Pons (tissue), 1 donor: ENCODE data around the gene TENM3.
"Not testable (repeated sequence)": the region's sequence is repeated elsewhere in the genome, so short reads cannot be mapped to it uniquely, and the experiment has no call there.

ENCODE experiments used
- DNase-seq: peaks from one replicate; pipeline ENCODE4 v3.0.0-alpha.2; 2016; ENCODE audit warnings: low spot score

TENM3 gene

DNA sequence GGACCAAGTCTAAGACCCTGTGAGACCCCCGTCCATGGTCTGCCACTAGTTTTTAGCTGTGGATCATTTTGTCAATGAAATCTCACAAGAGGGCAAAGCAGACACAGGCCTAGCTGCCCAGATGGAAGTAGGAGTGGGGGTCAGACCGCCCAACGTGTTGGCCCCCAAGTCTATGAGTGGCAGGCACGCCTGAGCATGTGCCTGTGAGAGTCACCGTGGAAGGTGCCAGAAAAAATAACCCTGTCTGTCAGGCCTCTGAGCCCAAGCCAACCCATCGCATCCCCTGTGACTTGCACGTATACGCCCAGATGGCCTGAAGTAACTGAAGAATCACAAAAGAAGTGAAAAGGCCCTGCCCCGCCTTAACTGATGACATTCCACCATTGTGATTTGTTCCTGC is 570.9 kb downstream of the TENM3 start:
- not testable (repeated sequence) for DNase-seq

DNA sequence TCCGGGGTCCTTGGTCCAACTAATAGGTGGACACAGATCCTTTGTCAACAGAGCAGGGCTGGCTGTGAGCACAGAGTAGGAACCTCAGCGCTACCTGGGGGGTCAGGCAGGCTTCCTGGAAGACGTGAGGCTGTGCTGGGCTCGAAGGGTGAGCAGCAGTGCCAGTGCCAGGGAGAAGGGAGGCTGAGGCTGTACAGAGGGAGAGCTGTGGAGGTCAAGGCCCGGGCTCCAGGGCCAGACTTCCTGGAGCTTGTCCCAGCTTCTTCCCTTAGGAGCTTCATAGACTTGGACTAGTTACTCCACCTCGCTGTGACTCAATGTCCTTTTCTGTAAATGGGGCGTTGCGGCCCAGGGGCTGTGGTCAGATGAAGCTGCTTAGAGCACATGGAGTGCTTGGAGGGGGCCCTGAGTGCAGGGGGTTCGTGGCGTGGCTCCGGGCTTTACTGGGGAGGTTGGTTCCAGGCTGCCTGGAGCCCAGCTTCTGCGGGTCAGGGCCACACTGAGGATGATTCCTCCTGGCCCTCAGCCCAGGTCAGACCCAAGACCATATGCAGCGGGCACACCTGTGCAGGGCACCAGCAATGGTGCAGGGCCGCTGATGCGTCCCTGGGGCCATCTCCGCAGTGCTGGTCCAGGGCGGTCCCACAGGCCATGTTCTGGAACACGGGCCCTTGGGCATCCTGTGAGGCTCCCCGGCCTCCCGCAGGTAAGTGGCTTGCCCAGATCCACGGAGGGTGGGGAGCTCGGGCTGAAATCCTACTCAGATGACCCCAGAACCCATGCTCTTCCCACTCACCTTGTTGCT is 575.9 kb downstream of the TENM3 start:
- no peak for DNase-seq

DNA sequence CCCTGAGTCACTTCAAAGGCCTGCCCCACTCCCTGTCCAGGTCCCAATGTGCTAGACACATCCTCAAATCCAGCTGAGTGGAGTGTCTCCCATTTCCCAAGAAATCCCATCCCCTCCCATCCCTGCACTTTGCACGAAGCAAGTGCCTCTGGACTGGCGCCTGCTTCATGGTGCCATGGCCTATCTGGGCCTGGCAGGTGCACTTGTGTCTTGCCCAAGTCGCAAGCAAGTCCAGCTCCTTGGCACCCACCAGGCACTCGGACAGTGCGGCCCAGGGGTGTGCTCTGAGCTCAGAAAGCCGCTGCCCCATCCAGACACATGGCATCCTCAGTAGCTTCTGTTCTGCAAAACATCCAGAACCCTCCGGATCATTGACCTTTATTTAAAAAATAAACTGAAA is 576.5 kb downstream of the TENM3 start:
- DNase-seq, result no peak

DNA sequence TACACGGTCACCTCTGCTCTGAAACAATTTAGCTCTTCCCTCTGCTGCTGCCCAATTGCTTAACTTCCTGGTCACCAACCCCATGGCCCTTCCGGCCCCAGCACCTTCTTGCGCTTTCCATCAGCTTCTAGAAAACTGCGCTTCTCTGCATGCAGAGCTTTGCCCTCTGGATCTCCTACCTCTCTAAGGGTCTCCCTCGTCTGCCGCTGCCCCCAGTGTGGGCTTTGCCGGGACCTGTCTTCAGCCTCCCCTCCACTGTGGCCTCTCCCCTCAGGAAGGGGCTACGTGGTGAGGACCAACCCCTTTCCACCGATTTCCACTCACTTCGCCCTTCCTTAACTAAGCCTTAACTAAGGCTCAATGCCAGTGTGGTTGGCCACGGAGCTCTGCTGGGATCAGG is 579.4 kb downstream of the TENM3 start:
- no peak for DNase-seq

DNA sequence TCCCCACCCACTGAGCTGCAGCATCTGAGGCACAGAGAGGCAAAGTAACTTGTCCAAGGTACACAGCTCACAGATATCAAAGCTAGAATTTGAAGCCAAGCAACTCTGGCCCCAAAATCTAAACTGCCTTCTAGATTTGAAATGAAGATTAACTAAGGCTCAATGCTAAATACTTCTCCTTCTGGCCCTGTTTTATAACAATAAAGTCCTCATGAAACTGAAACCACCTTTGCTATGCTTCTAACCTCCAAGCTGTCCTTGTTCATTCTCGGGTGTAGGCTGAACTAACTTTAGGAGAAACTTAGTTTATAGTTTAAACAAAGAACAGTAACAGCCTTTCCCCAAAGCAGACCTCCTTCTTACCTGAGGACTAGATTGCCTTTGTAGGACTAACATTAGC is 580.4 kb downstream of the TENM3 start:
- DNase-seq, result no peak

DNA sequence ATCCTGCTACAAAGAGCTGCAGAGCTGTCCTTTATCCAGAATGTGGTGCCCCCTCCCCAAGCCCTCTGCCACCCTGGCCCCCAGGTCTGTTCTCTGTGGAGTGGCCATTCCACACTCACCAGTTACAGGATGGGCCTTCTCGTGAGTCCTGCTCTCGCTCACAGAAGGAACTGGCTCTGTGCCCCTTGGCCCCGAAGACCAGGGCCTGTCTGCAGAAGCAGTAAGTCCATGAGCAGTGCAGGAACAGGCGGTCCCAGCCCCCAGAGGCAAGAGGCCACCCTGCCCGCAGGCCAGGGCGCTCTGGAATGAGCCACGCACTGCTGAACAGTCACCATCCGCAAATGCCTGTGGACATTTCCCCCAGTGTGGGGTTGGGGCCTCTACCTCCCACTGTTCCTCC is 581.8 kb downstream of the TENM3 start:
- DNase-seq, result no peak

DNA sequence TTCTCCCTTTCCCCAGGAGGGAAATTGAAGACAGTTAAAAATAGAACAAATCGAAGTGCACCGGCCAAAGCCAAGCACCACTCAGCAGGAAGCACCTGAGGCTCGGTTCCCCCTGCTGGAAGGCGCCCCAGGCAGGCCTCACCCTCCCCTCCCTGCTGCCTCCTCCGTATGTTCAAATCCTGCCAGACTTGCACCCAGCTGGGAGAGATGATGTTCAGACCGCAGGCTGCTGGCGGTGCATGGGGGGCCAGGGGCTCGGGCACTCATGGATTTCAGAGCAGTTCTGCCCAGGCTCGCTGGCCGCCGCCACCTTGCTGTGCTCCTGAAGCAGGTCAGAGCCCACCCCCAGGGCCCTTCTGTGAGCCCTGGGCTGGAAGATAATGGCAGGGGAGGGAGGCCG is 582.6 kb downstream of the TENM3 start:
- DNase-seq, result no peak

DNA sequence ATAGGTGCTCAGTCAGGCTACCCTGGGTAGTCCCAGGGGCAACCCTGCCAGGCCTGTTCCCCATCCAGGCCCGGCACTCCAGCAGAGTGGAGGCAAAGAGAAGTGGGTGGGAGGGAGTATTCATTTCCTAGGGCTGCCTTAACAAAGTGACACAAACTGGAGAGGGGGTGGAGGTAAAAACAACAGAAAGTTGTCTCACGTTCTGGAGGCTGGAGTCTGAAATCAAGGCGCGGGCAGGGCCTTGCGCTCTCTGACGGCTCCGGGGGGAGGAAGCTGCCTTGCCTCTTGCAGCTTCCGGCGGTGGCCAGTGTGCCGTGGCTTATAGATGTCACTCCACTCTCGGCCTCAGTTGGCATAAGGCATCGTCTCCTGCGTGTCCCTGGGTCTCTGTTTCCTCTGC is 583.2 kb downstream of the TENM3 start:
- DNase-seq, result no peak

DNA sequence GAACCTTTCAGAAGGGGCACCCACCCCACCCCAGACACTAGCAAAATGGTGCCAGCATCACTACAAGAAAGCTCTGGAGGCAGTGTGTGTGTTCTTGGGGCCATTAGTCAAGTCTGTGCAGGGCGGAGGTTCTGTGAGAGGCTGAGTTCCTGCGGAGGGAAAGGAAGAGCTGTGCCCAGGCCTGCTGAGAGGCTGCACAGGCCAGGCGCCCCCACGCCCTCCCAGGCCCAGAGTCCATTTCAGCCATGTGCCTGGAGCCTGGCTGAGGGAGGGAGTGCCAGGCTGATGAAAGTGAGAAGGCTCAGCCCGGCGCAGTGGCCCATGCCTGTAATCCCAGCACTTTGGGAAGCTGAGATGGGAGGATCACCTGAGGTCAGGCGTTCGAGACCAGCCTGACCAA is 584.0 kb downstream of the TENM3 start:
- DNase-seq, result no peak

DNA sequence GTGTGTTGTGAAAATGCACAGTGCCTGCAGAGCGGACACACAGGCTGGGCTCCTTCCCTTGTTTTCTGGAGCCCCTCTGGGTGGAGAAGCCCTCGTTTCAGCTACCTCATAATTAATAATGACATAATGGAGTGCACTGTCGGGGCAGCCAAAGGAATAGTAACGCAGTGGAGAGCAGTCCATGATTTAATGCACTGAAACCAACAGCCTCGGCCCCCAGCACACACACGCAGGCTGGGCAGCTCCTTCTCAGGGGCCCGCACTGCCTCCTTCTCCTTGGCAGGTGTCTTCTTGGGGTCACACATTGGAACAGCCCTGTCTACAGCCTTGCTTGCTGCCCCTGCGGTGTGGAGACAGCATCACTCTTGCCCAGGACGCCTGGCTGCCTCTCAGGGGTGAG is 584.8 kb downstream of the TENM3 start:
- no peak for DNase-seq

DNA sequence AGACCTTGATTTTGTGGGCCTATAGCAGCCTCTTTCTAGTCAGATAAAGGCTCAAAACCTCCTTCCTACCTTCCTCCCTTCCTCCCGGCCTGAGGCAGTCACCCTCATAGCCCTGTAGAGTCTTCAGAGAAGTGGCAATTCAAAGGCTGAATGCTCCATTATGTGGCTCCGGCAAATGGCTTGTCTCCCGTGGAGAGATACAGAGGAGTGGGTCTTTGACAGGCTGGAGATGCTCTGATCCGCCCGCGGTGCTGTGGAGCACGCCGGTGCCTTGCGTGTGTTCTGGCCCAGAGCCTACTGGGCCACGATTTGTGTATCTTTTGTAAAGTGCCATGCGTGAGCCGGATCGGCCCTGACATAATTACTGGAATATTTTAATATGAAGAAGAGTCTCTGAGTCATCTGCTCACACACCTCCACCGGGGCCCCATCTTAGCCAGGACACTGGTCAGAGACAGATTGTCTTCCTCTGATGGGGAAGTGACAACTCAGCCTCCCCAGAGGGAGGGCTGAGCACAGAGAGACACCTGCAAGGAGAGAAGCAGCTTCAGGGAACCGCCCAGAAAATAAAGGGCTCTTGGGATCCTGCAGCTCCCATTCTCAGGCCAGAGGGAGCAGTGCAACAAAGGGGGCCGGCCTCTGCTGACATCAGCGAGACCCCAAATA is 585.3 kb downstream of the TENM3 start:
- DNase-seq, result peak; percentile 66

DNA sequence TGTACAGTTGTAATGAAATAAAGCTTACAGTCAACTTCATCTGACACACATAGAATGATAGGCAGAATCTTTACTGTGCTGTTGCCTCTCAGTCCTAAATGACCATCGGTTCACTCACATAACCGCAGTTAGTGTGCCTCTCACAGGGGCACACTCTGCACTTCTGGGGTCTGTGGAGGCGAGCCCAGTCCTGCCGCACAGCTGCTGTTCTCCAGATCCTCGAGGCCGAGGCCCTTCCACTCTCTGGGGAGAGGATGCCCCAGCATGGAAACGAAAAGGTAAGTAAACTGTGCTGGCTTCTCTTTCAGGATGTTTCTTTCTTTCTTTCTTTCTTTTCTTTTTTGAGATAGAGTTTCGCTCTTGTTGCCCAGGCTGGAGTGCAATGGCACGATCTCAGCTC is 586.0 kb downstream of the TENM3 start:
- no peak for DNase-seq

DNA sequence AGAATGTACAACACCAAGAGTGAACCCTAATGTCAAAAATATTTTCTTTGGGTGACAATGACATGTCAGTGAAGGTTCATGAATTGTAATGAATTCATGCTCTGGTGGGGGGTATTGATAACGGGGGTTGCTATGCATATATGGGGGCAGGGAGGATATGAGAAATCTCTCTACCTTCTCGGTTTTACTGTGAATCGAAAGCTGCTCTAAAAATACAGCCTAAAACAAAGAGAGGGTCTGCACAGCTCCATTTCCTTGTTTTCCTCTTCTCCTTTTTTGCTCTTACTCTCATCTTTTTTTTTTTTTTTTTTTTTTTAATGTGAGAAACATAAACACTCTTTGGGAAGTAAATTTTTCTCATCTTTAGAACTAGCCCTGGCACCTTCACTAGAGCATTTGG is 588.2 kb downstream of the TENM3 start:
- no peak for DNase-seq

DNA sequence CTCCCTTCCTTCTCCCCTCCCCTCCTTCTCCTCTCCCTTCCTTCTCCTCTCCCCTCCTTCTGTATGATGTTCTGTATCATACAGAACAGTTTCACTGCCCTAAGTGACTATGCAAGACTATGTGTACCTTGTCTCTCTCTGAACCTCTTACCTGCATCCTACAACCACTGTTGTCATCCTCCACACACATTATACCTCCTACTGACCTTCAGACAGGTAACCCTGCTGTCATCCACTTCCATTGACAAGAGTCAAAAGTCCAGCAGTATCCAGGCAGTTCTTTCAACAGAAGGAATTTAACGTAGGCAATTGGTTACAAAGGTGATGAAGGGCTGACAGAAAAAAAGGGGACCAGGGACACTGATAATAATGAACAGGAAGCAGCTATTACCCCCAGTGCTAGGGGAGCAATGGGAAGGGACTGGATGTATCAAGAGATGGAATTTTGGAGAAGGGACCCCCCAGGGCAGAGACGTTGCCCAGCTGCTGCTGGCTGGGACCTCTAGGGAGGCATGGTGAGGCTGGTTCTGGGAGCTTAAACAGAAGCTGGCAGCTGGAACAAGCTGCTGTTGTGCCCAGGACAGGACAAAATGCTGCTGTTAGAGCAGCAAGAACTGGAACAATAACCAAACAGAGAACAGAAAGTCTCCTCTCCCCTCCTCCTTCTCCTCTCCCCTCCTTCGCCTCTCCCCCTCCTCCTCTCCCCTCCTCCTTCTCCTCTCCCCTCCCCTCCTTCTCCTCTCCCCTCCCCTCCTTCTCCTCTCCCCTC is 589.3 kb downstream of the TENM3 start:
- DNase-seq, result peak; percentile 84

DNA sequence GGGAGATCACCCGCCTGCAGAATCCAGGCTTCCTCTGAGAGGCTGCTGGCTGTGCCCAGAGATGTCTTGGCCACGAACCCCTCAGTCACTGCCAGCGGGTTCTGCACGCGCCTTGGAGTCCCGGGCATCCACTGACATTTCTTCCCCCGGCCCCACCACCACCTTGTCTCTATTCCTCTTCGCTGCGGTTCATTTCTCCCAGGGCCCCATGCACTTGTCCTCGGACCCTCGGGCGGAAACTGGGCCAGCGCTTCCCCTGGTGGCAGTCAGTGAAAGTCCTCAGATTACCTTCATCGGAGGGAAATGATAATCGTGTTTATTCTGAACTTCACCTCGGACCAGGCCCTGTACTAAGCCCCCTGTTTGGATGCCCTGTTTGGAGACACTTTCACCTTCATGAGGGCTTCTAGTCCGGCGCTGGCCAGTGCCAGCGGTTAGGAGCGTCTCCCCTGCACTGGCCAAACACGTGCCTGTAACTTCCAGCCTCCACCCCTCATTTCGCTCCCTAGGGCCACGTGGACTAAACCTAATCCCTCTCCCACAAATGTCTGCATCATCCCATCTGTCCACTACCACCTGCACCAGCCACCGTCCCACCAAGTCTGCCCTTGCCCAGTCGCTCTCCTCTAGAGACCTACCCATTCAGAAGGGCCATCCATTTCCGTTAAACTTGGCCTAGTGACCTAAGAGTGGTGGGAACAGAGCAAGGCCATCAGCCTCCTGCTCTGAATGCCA is 592.0 kb downstream of the TENM3 start:
- DNase-seq, result no peak

DNA sequence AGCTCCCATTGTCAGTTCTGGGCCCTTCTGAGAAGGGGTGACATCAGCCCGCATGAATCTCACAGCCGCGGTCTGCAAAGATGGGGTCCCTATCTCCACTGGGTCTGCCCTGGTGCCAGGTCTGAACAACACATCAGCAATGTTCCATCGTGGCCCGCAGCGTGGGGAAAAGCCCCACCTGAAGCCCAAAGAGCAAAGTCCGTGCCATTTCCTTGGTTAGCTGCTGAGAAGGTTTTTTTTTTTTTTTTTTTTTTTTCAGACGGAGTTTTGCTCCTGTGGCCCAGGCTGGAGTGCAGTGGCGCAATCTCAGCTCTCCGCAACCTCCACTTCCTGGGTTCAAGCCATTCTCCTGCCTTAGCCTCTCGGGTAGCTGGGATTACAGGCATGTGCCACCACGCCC is 594.6 kb downstream of the TENM3 start:
- no peak for DNase-seq

DNA sequence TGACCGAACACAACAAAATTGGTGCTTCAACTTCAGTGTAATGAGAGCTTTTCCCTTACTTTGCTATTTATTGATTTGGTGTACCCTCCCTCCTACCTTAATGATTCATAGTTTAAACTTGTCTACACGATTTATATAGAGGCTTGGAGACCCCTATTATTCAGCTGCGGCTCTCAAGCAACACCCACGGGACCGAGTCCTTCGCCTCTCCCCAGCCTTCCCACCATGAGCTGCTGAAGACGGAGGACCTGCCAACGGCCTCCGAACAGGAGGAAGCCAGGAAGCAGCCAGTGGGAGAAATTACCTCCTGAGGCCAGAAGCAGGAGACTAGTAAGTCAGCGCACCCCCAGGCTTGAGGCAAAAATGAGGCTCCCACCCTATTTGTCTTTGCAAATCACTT is 595.3 kb downstream of the TENM3 start:
- DNase-seq, result no peak

DNA sequence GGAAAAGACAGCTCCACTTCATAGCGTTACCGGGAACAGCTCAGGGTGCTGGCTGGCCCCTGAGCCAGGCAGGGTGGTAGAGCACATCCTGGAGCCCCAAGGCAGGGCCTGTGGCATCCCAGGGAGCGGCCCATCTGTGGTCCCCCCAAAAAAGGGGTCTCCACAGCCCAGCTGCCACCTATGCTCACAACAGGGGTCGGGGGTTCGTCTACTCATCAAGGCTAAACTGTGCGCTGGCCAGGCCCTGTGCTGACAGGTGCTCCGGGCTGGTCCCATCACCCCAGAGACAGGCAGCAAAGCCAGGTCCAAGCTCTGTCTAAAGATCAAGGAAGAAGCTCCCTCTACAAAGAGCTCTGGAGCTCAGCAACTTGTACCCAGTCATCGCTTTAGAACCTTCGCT is 596.1 kb downstream of the TENM3 start:
- DNase-seq, result no peak

DNA sequence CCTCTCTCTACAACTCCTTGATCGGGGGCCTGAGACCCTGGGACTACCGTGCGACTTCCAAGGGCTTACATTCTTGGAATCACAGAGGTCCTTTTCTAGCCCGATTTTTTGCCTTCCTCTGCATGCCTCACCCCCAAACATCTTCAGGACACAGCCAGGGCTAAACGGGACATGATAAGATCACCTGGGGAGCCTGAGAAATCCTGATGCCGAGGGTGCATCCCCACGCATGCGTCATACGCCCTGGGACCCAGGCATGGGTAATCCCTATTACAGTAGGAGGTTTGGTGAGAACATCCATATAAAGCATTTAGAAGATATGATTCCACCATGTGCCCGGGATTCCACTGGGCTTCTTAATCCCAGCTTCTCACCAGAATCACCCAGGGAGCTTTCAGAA is 596.9 kb downstream of the TENM3 start:
- no peak for DNase-seq

DNA sequence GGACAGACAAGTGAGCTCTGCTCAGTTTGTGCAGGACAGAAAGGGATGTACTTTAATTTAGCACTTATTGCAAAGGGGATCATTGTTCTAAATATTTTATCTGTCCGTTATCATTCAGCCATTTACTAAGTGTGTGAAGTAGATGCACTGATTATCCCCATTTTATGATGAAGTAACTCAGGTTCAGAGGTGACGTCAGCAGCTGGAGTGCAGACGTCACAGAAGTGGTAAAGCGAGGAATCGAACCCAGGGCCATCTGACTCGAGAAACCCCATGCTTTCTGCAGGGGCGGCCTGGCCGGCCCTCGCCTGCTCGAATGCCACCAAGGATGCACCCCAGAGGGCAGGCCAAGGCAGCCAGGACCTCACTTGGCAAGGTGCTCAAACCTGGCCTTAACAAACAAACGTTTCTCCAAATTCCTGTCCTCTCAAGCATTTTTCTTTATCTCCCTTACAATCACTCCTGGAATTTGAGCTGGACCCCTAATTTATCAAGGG is 599.0 kb downstream of the TENM3 start:
- no peak for DNase-seq

DNA sequence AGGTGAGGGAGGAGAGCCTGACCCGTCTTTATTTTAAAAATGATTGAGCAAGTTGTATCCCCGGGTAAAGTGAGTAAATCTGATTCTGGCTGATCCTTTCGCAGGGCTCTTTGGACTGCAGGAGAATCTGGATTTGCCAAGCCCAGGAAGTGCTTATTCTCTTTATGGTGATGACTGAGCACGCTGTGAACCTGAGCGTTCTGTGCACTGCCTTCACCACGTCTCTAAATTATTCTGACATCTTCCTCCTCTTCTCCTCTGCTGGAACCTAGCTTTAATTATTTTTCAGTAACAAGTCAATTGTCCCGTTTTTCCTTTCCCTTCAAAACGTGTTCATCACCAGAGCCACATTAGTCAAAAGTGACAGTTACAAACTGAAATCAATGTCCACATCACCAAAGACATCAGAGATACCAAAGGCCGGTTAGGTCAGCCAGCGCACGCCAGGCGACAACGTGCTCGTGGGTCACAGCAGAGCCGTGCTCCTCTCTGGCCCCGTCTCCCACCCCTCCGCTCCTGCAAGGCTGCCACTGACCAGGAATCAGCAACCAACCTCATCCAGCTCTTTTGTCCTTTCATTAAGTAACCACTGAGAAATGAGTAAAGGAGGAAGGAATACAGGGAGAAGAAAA is 599.7 kb downstream of the TENM3 start:
- DNase-seq, result no peak
